Fibroblast of mammary gland (primary cell): ENCODE data around the gene SNX19.

Source experiments
- DNase-seq: peaks from one replicate; pipeline ENCODE4 v3.0.0-alpha.2; 2010; ENCODE audit warnings: low read depth
- H3K4me3 ChIP-seq: 2 replicates; pipeline ENCODE4 v1.5.1; 2011; ENCODE audit warnings: low read depth, mild to moderate bottlenecking, low read length, moderate library complexity; ENCODE audit not compliant: control insufficient read depth
- CTCF ChIP-seq: conservative IDR thresholded peaks from 2 replicates; pipeline ENCODE4 v1.5.1; 2011; ENCODE audit warnings: low read depth, low read length, inconsistent platforms; ENCODE audit not compliant: control insufficient read depth, insufficient read depth

The SNX19 gene

GRCh38 chr11:130868721-130869390, 47.4 kb downstream of the SNX19 start:
- H3K4me3 ChIP-seq, result no peak overlapping the region
- no peak for DNase-seq
- TF ChIP-seq CTCF, result no peak

GRCh38 chr11:130868086-130868710, 48.1 kb downstream of the SNX19 start:
- no peak for TF ChIP-seq CTCF
- DNase-seq, result no peak
- H3K4me3 ChIP-seq, result no peak overlapping the region

- no peak overlapping the region for H3K4me3 ChIP-seq
- TF ChIP-seq CTCF, result no peak
- DNase-seq, result no peak
Measured at GRCh38 chr11:130866831-130867230, 49.4 kb downstream of the SNX19 start.

GRCh38 chr11:130865774-130866114, 50.5 kb downstream of the SNX19 start:
- TF ChIP-seq CTCF, result no peak
- no peak overlapping the region for H3K4me3 ChIP-seq
- no peak for DNase-seq

- H3K4me3 ChIP-seq, result no peak overlapping the region
- no peak for DNase-seq
- TF ChIP-seq CTCF, result no peak
Measured at GRCh38 chr11:130865091-130865773, 51.0 kb downstream of the SNX19 start.

- DNase-seq, result peak; percentile 94
- peak overlapping the region; percentile 20 for H3K4me3 ChIP-seq
- peak; percentile 100 for TF ChIP-seq CTCF
Measured at GRCh38 chr11:130861902-130862860, 54.1 kb downstream of the SNX19 start.
